ENCODE data around the gene PPM1B. TPM values are rescaled to one million over a fixed set of nuclear protein-coding genes. Genes with fewer than 3 reads are reported as not detected.

The PPM1B gene
- total and polyA plus RNA-seq, 2 experiments from 2014 or later, result 112 to 134 TPM

DNA sequence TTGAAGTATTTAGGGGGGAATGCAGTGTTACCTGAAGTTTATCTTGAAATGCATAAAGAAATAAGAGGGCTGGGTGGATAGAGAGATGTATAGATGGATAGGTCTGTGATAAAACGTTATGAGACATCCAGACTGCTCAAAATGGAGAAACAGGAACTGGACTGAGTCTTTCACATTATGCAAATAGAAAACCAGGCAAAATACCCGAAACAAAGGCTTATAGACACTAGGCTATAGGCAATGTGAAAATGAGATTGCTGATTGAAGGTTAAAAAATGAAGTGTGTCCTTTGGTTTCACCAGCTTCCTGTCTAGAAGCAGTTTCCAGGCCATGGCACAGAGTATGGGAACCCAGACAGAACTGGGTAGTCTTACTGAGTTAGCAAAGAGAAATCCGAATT is 81.7 kb downstream of the PPM1B start:
- Mint-ChIP-seq H3K4me3 (no peak overlapping the region), H3K9me3 (peaks cover 11% of the 10 kb centered on the region; the same call in 2 of the 3 replicates), H3K4me1 (peaks cover 20% of the 10 kb centered on the region), H3K27me3 (ENCODE audit: insufficient read depth, low read depth, poor library complexity) (peaks cover 7% of the 10 kb centered on the region), H3K36me3 (ENCODE audit: low read depth) (peaks cover 11% of the 10 kb centered on the region; the same call in 1 of the 3 replicates), H3K27ac (no peak overlapping the region)
- no peak for TF ChIP-seq ZNF462 (CRISPR knock-in tag; IDR thresholded peaks at IDR 0.05)
- no peak for TF ChIP-seq STAT1 (IDR thresholded peaks at IDR 0.05; ENCODE audit: unreplicated experiment)
- no peak for TF ChIP-seq NANOG (IDR thresholded peaks at IDR 0.05; ENCODE audit: borderline replicate concordance)
- no peak for TF ChIP-seq ZNF114 (CRISPR knock-in tag; IDR thresholded peaks at IDR 0.05)
- TF ChIP-seq POLR2AphosphoS5 (IDR thresholded peaks at IDR 0.05; ENCODE audit: low read depth), result no peak
- TF ChIP-seq ZNF331 (CRISPR knock-in tag; IDR thresholded peaks at IDR 0.05; ENCODE audit: low read depth), result no peak
- TF ChIP-seq REST (IDR thresholded peaks at IDR 0.05; ENCODE audit: unreplicated experiment), result no peak
- no peak for TF ChIP-seq EZH2 (IDR thresholded peaks at IDR 0.05; ENCODE audit: low read depth, unreplicated experiment)
- TF ChIP-seq, protein P1, sequence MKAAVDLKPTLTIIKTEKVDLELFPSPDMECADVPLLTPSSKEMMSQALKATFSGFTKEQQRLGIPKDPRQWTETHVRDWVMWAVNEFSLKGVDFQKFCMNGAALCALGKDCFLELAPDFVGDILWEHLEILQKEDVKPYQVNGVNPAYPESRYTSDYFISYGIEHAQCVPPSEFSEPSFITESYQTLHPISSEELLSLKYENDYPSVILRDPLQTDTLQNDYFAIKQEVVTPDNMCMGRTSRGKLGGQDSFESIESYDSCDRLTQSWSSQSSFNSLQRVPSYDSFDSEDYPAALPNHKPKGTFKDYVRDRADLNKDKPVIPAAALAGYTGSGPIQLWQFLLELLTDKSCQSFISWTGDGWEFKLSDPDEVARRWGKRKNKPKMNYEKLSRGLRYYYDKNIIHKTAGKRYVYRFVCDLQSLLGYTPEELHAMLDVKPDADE (IDR thresholded peaks at IDR 0.05), result no peak
- TF ChIP-seq JUNB (IDR thresholded peaks at IDR 0.05; ENCODE audit: unreplicated experiment), result no peak
- no peak for TF ChIP-seq EZH2phosphoT487 (IDR thresholded peaks at IDR 0.05; ENCODE audit: unreplicated experiment)
- TF ChIP-seq, protein P2, sequence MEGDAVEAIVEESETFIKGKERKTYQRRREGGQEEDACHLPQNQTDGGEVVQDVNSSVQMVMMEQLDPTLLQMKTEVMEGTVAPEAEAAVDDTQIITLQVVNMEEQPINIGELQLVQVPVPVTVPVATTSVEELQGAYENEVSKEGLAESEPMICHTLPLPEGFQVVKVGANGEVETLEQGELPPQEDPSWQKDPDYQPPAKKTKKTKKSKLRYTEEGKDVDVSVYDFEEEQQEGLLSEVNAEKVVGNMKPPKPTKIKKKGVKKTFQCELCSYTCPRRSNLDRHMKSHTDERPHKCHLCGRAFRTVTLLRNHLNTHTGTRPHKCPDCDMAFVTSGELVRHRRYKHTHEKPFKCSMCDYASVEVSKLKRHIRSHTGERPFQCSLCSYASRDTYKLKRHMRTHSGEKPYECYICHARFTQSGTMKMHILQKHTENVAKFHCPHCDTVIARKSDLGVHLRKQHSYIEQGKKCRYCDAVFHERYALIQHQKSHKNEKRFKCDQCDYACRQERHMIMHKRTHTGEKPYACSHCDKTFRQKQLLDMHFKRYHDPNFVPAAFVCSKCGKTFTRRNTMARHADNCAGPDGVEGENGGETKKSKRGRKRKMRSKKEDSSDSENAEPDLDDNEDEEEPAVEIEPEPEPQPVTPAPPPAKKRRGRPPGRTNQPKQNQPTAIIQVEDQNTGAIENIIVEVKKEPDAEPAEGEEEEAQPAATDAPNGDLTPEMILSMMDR (conservative IDR thresholded peaks at IDR 0.05; ENCODE audit: low read depth in 2 of 2), result no peak
- no peak for TF ChIP-seq CREB1 (CRISPR knock-in tag; IDR thresholded peaks at IDR 0.05; ENCODE audit: low read depth)
- Histone ChIP-seq H3K79me2 (replicated peaks; ENCODE audit: insufficient read depth) (no peaks in the 10 kb centered on the region), H3K36me3 (ENCODE audit: insufficient read depth) (no peaks in the 10 kb centered on the region), H3K27ac (ENCODE audit: low read depth) (no peak overlapping the region), H3K4me2 (no peak overlapping the region), H2AFZ (no peak overlapping the region), H3K4me1 (ENCODE audit: insufficient read depth) (peaks cover 18% of the 10 kb centered on the region), H3F3A (replicated peaks; ENCODE audit: low read depth) (no peaks in the 10 kb centered on the region), H3K27me3 (ENCODE audit: insufficient read depth) (no peaks in the 10 kb centered on the region), H4K20me1 (replicated peaks; ENCODE audit: insufficient read depth) (no peaks in the 10 kb centered on the region), H3K4me3 (no peak overlapping the region), H3K9me2 (ENCODE audit: insufficient read depth) (no peaks in the 10 kb centered on the region)
- DNase-seq (ENCODE audit: low spot score) (no peak), ATAC-seq (no peak)

Data from GM23338 (cell line).